HEK293T (cell line): ENCODE data around the gene KCNMA1.

Experiments used
- CTCF ChIA-PET: fragments of 350-600 bp; formaldehyde crosslinking; extraction: SDS; loops from one replicate; lab custom pipeline; 2021; ENCODE audit warnings: antibody characterized with exemption, inconsistent platforms; lab: Yijun Ruan, JAX
- POLR2A ChIA-PET: fragments of 350-600 bp; formaldehyde crosslinking; extraction: SDS; loops from one replicate; lab custom pipeline; 2020; ENCODE audit warnings: antibody characterized with exemption, inconsistent platforms; lab: Yijun Ruan, JAX
- DNase-seq: peaks from one replicate; pipeline ENCODE4 v3.0.0; 2012; ENCODE audit warnings: mixed read lengths; ENCODE audit errors: extremely low spot score
- ARNT ChIP-seq: fragments of 450-650 bp; IDR thresholded peaks from 2 replicates; pipeline ENCODE4 v1.6.1; 2017; ENCODE audit warnings: mild to moderate bottlenecking
- BHLHE40 ChIP-seq: fragments of 450-650 bp; IDR thresholded peaks from 2 replicates; pipeline ENCODE4 v1.6.1; 2016; ENCODE audit warnings: mild to moderate bottlenecking, moderate library complexity, borderline replicate concordance
- CTBP1 ChIP-seq: fragments of 450-650 bp; IDR thresholded peaks from 2 replicates; pipeline ENCODE4 v1.6.1; 2016; ENCODE audit warnings: borderline replicate concordance
- ELF4 ChIP-seq: fragments of 450-650 bp; IDR thresholded peaks from 2 replicates; pipeline ENCODE4 v1.6.1; 2017; ENCODE audit warnings: antibody characterized with exemption
- FOXA1 ChIP-seq: fragments of 450-650 bp; IDR thresholded peaks from 2 replicates; pipeline ENCODE4 v1.6.1; 2016; ENCODE audit warnings: mild to moderate bottlenecking
- FOXK2 ChIP-seq: fragments of 450-650 bp; IDR thresholded peaks from 2 replicates; pipeline ENCODE4 v1.6.1; 2016; ENCODE audit warnings: mild to moderate bottlenecking
- FOXM1 ChIP-seq: fragments of 450-650 bp; IDR thresholded peaks from 2 replicates; pipeline ENCODE4 v1.6.1; 2017; ENCODE audit warnings: mild to moderate bottlenecking, borderline replicate concordance
- HDGF ChIP-seq: fragments of 450-650 bp; IDR thresholded peaks from 2 replicates; pipeline ENCODE4 v1.6.1; 2017; ENCODE audit warnings: antibody characterized with exemption, borderline replicate concordance
- L3MBTL2 ChIP-seq: fragments of 450-650 bp; conservative IDR thresholded peaks from 2 replicates; pipeline ENCODE4 v1.6.1; 2016; ENCODE audit warnings: mild to moderate bottlenecking
- LEF1 ChIP-seq: fragments of 450-650 bp; IDR thresholded peaks from 2 replicates; pipeline ENCODE4 v1.6.1; 2017; ENCODE audit warnings: mild to moderate bottlenecking, borderline replicate concordance
- NFRKB ChIP-seq: fragments of 450-650 bp; IDR thresholded peaks from 2 replicates; pipeline ENCODE4 v1.6.1; 2016; ENCODE audit warnings: mild to moderate bottlenecking, moderate library complexity
- PKNOX1 ChIP-seq: fragments of 450-650 bp; IDR thresholded peaks from 2 replicates; pipeline ENCODE4 v1.6.1; 2016
- SP1 ChIP-seq: fragments of 450-650 bp; IDR thresholded peaks from 2 replicates; pipeline ENCODE4 v1.6.1; 2017
- SUZ12 ChIP-seq: fragments of 450-650 bp; IDR thresholded peaks from 2 replicates; pipeline ENCODE4 v1.6.1; 2016; ENCODE audit warnings: mild to moderate bottlenecking
- TARDBP ChIP-seq: fragments of 450-650 bp; IDR thresholded peaks from 2 replicates; pipeline ENCODE4 v1.6.1; 2016
- ZNF384 ChIP-seq: fragments of 450-650 bp; IDR thresholded peaks from 2 replicates; pipeline ENCODE4 v1.6.1; 2016

Gene KCNMA1

GRCh38 chr10:77371848-77372799, 265.5 kb downstream of the KCNMA1 start:
- TF ChIP-seq PKNOX1 (no peak), CTBP1 (no peak), HDGF (no peak), LEF1 (no peak), SUZ12 (no peak), TARDBP (no peak), FOXA1 (no peak), NFRKB (no peak), FOXM1 (no peak), BHLHE40 (no peak), ARNT (no peak), ZNF384 (no peak), SP1 (no peak), FOXK2 (no peak), ELF4 (no peak)
- DNase-seq, result no peak
- ChIA-PET POLR2A (no interaction called here), CTCF (interaction anchor here (1.2 kb wide), 1 partner anchor 121 kb away, joined by 3 read pairs; no protein-coding TSS in a partner anchor)

GRCh38 chr10:77371421-77371820, 266.2 kb downstream of the KCNMA1 start:
- ChIA-PET POLR2A (no interaction called here), CTCF (interaction anchor here (1.2 kb wide), 1 partner anchor 120 kb away, joined by 3 read pairs; no protein-coding TSS in a partner anchor)
- no peak for TF ChIP-seq FOXK2
- no peak for TF ChIP-seq TARDBP
- DNase-seq, result no peak

- ChIA-PET POLR2A (no interaction called here), CTCF (no interaction called here)
- no peak for TF ChIP-seq LEF1
- TF ChIP-seq FOXA1, result no peak
- no peak for TF ChIP-seq SP1
- no peak for TF ChIP-seq TARDBP
- TF ChIP-seq SUZ12, result no peak
- DNase-seq, result no peak
Measured at GRCh38 chr10:77368006-77368405, 269.6 kb downstream of the KCNMA1 start.

- POLR2A ChIA-PET, result no interaction called here
- TF ChIP-seq ELF4, result no peak
- TF ChIP-seq SP1, result no peak
- TF ChIP-seq FOXK2, result no peak
- TF ChIP-seq LEF1, result no peak
- no peak for TF ChIP-seq FOXM1
- TF ChIP-seq PKNOX1, result no peak
- no peak for TF ChIP-seq BHLHE40
- no peak for TF ChIP-seq CTBP1
- no peak for TF ChIP-seq L3MBTL2
- no peak for TF ChIP-seq NFRKB
- TF ChIP-seq ARNT, result no peak
- no peak for TF ChIP-seq SUZ12
- TF ChIP-seq ZNF384, result no peak
- no peak for TF ChIP-seq TARDBP
- TF ChIP-seq HDGF, result no peak
- DNase-seq, result no peak
- CTCF ChIA-PET, result interaction anchor here (1.7 kb wide), 1 partner anchor 27 kb away, joined by 4 read pairs; no protein-coding TSS in a partner anchor
Measured at GRCh38 chr10:77363210-77363609, 274.4 kb downstream of the KCNMA1 start.

GRCh38 chr10:77361831-77362230, 275.8 kb downstream of the KCNMA1 start:
- DNase-seq, result no peak
- CTCF ChIA-PET, result no interaction called here
- TF ChIP-seq L3MBTL2 (no peak), PKNOX1 (no peak), CTBP1 (no peak), ELF4 (no peak), NFRKB (no peak)
- POLR2A ChIA-PET, result no interaction called here

GRCh38 chr10:77361426-77361825, 276.2 kb downstream of the KCNMA1 start:
- POLR2A ChIA-PET, result no interaction called here
- CTCF ChIA-PET, result no interaction called here

GRCh38 chr10:77360835-77361234, 276.8 kb downstream of the KCNMA1 start:
- POLR2A ChIA-PET, result no interaction called here
- DNase-seq, result no peak
- CTCF ChIA-PET, result no interaction called here
- no peak for TF ChIP-seq ZNF384
- no peak for TF ChIP-seq FOXM1
- no peak for TF ChIP-seq NFRKB
- no peak for TF ChIP-seq SUZ12
- no peak for TF ChIP-seq ARNT
- no peak for TF ChIP-seq PKNOX1
- TF ChIP-seq SP1, result no peak
- no peak for TF ChIP-seq L3MBTL2
- TF ChIP-seq CTBP1, result no peak
- TF ChIP-seq FOXA1, result no peak
- TF ChIP-seq TARDBP, result no peak
- TF ChIP-seq FOXK2, result no peak
- no peak for TF ChIP-seq BHLHE40

More at GRCh38 chr10:77361426-77361825, 276.2 kb downstream of the KCNMA1 start:
- no peak for TF ChIP-seq TARDBP
- no peak for DNase-seq
